ENCODE measurements around the gene MEGF10. TPM values are rescaled to one million over a fixed set of nuclear protein-coding genes. Genes with fewer than 3 reads are reported as not detected.

MEGF10 gene
- total and polyA plus RNA-seq, 10 of the 15 experiments (the other 5 are each of a cell fraction or from before 2014, with no cell fraction given): 0.03 to 0.21 (median 0.05) TPM; not detected in 5

- no peak for TF ChIP-seq MLLT1 (IDR thresholded peaks at IDR 0.05)
- TF ChIP-seq, protein P1, sequence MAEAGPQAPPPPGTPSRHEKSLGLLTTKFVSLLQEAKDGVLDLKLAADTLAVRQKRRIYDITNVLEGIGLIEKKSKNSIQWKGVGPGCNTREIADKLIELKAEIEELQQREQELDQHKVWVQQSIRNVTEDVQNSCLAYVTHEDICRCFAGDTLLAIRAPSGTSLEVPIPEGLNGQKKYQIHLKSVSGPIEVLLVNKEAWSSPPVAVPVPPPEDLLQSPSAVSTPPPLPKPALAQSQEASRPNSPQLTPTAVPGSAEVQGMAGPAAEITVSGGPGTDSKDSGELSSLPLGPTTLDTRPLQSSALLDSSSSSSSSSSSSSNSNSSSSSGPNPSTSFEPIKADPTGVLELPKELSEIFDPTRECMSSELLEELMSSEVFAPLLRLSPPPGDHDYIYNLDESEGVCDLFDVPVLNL (IDR thresholded peaks at IDR 0.05; ENCODE audit: low read depth, low read length): no peak
- TF ChIP-seq STAT1 (conservative IDR thresholded peaks at IDR 0.05): no peak
- TF ChIP-seq RBBP5 (conservative IDR thresholded peaks at IDR 0.05): no peak
- TF ChIP-seq NFXL1 (IDR thresholded peaks at IDR 0.05; ENCODE audit: borderline replicate concordance): no peak
- no peak for TF ChIP-seq SMAD5 (IDR thresholded peaks at IDR 0.05; ENCODE audit: low read depth)
- TF ChIP-seq NFYA (IDR thresholded peaks at IDR 0.05; ENCODE audit: borderline replicate concordance, low read depth, low read length): no peak
- no peak for TF ChIP-seq MYB (IDR thresholded peaks at IDR 0.05; ENCODE audit: borderline replicate concordance, low read depth, low read length)
- 0 out of 2 replicates have a peak, but pooled peaks have one; percentile 14 for TF ChIP-seq MTA3 (IDR thresholded peaks at IDR 0.05; ENCODE audit: borderline replicate concordance, low read length)
- no peak for TF ChIP-seq STAT3 (IDR thresholded peaks at IDR 0.05; ENCODE audit: low read depth, low read length)
- TF ChIP-seq, protein P2, sequence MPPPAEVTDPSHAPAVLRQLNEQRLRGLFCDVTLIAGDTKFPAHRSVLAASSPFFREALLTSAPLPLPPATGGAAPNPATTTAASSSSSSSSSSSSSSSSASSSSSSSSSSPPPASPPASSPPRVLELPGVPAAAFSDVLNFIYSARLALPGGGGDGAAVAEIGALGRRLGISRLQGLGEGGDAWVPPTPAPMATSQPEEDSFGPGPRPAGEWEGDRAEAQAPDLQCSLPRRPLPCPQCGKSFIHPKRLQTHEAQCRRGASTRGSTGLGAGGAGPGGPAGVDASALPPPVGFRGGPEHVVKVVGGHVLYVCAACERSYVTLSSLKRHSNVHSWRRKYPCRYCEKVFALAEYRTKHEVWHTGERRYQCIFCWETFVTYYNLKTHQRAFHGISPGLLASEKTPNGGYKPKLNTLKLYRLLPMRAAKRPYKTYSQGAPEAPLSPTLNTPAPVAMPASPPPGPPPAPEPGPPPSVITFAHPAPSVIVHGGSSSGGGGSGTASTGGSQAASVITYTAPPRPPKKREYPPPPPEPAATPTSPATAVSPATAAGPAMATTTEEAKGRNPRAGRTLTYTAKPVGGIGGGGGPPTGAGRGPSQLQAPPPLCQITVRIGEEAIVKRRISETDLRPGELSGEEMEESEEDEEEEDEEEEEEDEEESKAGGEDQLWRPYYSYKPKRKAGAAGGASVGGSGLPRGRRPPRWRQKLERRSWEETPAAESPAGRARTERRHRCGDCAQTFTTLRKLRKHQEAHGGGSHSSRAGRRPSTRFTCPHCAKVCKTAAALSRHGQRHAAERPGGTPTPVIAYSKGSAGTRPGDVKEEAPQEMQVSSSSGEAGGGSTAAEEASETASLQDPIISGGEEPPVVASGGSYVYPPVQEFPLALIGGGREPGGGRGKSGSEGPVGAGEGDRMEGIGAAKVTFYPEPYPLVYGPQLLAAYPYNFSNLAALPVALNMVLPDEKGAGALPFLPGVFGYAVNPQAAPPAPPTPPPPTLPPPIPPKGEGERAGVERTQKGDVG (CRISPR knock-in tag; IDR thresholded peaks at IDR 0.05): no peak
- TF ChIP-seq CHD4 (IDR thresholded peaks at IDR 0.05): no peak
- TF ChIP-seq YY1 (IDR thresholded peaks at IDR 0.05; ENCODE audit: low read depth, low read length): no peak
- TF ChIP-seq WRNIP1 (IDR thresholded peaks at IDR 0.05; ENCODE audit: borderline replicate concordance, low read depth, low read length): no peak
- TF ChIP-seq POU2F2 (IDR thresholded peaks at IDR 0.05; ENCODE audit: borderline replicate concordance, low read depth, low read length): peak; percentile 95; the same call in 1 of the 3 replicates
- TF ChIP-seq, protein P3, sequence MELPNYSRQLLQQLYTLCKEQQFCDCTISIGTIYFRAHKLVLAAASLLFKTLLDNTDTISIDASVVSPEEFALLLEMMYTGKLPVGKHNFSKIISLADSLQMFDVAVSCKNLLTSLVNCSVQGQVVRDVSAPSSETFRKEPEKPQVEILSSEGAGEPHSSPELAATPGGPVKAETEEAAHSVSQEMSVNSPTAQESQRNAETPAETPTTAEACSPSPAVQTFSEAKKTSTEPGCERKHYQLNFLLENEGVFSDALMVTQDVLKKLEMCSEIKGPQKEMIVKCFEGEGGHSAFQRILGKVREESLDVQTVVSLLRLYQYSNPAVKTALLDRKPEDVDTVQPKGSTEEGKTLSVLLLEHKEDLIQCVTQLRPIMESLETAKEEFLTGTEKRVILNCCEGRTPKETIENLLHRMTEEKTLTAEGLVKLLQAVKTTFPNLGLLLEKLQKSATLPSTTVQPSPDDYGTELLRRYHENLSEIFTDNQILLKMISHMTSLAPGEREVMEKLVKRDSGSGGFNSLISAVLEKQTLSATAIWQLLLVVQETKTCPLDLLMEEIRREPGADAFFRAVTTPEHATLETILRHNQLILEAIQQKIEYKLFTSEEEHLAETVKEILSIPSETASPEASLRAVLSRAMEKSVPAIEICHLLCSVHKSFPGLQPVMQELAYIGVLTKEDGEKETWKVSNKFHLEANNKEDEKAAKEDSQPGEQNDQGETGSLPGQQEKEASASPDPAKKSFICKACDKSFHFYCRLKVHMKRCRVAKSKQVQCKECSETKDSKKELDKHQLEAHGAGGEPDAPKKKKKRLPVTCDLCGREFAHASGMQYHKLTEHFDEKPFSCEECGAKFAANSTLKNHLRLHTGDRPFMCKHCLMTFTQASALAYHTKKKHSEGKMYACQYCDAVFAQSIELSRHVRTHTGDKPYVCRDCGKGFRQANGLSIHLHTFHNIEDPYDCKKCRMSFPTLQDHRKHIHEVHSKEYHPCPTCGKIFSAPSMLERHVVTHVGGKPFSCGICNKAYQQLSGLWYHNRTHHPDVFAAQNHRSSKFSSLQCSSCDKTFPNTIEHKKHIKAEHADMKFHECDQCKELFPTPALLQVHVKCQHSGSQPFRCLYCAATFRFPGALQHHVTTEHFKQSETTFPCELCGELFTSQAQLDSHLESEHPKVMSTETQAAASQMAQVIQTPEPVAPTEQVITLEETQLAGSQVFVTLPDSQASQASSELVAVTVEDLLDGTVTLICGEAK (IDR thresholded peaks at IDR 0.05; ENCODE audit: borderline replicate concordance): no peak
- no peak for TF ChIP-seq NR2C1 (IDR thresholded peaks at IDR 0.05)
- no peak for TF ChIP-seq PAX5 (IDR thresholded peaks at IDR 0.05; ENCODE audit: borderline replicate concordance, low read depth, low read length)
- peak; percentile 49; the same call in 1 of the 2 replicates for TF ChIP-seq SPI1 (IDR thresholded peaks at IDR 0.05; ENCODE audit: borderline replicate concordance, insufficient read depth, low read depth, low read length)
- TF ChIP-seq RCOR1 (conservative IDR thresholded peaks at IDR 0.05; ENCODE audit: low read depth, low read length): no peak
Measured at GRCh38 chr5:127320032-127320965, 29.7 kb downstream of the MEGF10 start (continued).
